Retina (tissue), 1 donor: ENCODE data around the gene RAB34.
"Not testable (repeated sequence)": the region's sequence is repeated elsewhere in the genome, so short reads cannot be mapped to it uniquely, and the experiment has no call there.

Experiments
- DNase-seq: peaks from one replicate; pipeline ENCODE4 v3.0.0-alpha.2; 2016

Gene RAB34

DNA sequence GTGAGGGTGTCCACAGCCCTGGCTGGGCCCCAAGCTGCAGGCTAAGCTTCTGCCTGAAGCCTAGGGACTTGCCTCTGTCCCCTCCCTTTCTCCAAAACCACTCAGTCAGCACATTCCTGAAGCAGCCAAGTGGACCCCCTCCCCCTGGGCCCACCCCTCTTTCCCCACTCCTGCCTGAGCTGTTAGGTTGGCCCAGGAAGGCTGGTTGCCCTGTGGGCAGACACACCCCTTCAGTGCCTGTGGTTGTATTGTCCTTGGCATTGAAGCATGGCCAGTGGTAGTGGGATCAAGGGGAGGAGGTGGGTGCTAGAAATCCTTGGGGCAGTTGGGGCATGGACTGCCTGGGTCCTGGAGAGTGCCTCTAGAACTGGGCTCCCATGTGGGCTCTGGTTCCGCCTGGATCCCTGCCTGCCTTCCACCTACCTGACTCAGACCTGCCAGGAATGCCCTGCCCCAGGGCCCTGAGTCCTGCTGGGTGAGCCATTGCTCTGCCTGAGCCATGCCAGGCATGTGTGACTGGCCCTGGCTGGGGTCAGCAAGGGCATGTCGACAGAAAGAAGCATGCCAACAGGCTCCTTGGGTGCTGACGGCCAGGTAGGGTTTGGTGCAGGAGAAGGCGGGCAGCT lies 28.2 kb upstream of the RAB34 start:
- DNase-seq: no peak

DNA sequence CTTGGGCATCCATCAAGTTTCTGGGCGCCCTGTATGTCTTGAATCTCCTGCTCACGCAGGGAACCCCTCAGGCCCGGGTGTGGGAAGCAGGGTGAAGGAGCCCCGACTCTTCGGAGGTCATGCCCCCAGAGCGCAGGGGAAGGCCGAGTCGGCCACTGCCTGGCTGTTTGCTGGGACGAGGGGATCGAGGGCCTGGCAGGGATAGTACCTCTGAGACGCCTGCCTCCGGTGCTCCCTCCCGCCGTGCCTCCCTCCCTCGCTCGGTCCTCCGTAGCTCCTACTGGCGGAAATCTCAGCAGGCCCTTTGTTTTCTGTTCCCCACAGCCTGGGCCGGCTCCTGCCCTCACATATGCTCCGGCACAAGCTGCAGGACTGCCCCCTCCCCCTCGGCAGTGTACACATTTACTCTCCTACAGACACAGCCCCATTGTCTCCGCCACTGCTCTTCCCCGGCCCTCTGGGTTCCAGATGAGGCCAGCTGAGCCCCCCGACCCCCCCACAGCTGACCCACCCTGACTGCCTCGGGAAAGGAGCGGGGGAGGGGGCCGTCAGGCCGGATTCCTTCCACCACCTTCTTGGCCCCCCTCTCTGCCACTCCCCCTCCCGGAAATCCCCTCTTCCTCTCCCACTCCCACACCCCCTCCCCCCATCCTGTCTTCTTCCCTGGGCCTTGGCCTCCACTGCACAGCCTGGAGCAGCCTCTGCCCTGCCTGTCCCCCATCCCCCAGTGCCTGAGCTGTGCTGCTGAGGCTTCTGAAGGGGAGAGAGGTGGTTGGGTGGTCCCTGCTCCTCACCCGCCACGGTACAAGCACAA lies 27.5 kb upstream of the RAB34 start:
- peak; percentile 83 for DNase-seq

DNA sequence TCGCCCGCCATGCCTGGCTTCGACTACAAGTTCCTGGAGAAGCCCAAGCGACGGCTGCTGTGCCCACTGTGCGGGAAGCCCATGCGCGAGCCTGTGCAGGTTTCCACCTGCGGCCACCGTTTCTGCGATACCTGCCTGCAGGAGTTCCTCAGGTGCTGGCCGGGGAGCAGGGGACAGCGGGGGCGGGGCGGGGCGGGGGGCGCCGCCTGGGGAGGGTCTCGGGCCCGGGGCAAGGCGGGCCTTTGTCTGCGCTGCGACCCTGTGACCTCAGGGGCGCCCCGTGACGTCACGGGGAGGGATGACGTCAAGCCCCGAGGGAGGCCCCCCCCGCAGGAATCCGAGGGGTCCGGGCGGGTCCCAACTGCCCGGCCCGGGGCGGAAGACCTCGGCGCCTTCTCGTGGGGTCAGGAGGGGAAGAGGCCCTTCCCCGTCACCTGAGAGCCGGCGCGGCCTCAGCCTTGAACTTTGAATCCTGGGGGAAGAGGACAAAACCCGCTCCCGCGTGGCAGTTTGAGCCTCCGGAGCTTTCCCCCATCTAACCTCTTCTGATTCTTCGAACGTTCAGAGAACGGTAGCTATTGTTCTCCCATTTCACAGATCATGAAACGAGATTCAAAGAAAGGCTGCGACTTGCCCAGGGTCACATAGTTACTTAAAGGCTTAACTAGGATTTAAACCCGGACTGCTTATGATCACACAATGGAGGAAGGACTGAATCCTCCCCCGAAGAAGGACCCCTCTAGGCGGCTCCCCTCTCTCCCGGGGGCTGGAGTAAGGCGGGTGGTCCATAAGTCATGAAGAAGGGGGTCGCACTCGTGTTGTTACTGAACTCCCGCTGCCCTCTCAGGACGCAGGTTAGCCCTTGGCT lies 26.7 kb upstream of the RAB34 start:
- peak; percentile 84 for DNase-seq

DNA sequence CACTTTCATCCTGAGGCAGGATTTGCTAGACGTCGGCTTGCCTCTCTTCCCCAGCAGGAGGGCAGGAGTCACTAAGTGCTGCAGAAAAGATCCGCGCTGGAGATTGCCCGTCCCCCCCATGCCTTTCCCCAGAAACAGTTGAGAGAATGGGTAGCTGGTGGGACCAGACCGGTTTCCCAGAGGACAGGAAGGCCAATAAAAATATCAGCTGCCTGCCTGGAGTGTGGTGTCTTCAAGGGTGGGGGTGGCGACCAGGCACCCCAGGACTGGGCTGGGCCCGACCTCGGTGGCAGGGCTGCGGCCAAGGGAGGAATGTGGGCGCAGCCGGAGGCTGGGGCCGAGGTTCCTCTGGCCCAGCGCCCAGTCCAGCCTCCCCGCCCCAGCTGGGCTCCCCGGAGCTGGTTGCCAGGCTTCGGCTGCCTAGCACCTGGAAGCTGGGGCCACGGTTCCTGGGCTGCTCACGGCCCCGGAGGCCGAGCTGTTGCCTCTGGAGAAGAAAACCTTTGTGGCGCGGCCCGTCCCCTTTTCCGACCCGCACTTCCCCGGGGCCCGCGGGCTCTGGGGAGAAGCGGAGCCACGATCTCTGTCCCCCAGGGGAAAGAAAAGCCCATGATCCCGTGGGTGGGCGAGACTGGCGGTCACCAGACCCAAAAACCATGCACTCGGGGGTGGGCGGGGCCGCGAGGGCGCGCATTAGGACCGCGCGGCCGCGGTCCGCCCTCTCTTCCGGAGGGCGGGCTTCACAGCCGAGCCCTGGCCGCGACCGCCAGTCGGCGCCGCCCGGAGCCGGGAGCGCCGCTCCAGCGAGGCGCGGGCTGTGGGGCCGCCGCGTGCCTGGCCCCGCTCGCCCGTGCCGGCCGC lies 25.8 kb upstream of the RAB34 start, which contains the start of gene TRAF4:
TRAF4 (plus strand) TSS at position 769 of the 861 bp plus-strand sequence. CDS start 102 bp downstream, outside the sequence.
- peak; percentile 94 for DNase-seq

DNA sequence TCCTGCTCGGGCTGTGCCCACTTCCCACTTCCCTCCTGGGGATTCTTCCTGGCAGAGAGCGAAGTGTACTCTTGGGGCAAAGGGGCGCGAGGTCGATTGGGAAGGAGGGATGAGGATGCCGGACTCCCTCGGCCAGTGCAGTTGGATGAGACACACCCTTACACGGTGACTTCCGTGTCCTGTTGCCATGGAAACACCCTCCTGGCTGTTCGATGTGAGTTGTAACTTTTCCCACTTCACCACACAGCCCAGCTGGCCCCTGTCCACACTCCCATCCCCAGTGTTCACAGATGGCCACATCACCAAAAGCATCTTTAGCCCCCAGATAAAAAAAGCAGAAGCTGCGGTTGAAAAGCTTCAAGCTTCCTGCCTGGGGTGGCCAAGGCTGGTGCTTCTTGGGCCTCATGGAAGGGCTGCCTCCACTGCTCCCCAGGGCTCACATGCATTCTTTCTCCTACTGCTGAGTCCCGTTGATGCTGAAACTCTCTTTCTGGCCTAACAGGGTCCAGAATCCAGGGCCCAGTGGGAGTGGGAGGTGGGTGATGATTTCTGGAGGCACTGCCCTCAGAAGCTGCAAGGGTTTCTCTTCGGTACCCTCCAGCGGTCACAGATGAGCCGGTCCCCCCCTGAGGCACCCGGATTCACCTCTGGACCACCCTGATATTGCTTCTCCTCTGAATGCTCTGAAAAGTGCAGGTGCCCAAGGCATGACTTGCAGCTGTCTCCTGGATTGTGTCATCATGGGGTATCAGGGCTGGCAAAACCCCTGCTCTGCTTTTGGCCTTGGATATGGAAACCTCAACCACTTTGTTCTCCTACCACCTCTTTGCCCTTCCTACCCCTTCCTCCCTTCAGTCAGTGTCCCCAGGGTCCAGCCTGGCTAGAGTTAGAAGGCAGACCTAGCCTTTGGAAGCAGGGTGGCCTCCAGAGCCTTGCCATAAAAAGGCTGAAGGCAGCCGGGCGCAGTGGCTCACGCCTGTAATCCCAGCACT lies 24.0 kb upstream of the RAB34 start:
- DNase-seq: no peak

DNA sequence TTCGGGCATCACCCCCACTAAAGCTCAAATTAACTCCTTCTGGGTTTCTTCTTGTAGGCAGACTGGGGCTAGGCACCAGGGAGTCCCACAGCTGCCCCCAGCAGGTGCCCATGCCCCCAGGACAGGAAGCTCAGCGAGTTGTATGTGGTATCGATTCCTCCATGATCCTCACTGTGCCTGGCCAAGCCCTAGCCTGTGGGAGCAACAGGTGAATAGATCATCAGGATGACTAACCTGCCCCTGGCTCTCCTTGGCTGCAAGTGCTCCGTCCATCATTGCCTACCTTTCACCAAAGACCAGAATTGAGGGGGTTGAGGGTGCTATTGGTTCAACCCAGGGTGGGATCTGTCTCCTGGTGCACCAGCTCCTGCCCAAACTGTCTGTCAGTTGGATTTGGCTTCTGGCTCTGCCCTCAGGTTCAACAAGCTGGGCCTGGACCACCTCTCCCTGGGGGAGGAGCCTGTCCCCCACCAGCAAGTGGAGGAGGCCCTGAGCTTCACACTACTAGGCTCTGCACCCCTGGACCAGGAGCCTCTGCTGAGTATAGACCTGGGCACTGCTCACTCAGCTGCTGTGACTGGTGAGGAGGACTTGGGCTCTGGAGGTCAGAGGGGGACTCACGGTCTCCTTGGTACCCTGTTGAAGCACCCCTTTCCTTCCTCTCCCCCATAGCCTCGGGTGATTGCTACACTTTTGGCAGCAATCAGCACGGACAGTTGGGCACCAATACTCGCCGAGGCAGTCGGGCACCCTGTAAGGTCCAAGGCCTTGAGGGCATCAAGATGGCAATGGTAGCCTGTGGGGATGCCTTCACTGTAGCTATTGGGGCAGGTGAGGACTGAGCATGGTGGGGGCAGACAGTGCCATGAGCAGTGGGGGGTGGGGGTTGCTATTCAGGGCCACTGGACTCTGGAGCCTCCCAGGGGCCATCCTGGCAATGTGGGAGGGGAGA lies 23.0 kb upstream of the RAB34 start:
- no peak for DNase-seq

DNA sequence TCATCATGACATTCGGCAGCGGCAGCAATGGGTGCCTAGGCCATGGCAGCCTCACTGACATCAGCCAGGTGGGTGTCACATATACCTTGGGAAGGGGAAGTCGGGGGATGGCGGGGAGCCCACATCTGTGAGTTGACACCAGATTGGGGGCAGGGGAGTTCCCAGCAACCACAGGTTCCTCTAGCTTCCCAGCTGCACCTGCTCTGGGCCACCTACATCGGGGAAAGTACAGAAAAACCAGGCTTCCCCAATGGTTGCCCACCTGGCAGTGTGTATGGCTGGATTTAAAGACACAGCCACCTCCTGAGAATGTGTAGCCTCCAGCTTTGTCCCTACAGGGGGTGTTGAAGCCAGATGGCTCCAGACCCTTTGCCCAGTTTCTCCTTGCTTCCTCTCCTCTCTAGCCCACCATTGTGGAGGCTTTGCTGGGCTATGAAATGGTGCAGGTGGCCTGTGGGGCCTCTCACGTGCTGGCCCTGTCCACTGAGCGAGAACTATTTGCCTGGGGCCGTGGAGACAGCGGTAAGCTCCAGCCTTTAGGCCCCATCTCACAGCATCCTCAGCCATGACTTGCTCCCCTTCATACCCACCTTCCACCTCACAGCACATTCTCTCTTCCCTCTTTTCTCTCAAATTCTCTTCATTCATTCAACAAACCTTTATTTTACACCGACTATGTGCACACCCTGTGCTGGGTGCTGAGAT lies 21.2 kb upstream of the RAB34 start:
- no peak for DNase-seq

DNA sequence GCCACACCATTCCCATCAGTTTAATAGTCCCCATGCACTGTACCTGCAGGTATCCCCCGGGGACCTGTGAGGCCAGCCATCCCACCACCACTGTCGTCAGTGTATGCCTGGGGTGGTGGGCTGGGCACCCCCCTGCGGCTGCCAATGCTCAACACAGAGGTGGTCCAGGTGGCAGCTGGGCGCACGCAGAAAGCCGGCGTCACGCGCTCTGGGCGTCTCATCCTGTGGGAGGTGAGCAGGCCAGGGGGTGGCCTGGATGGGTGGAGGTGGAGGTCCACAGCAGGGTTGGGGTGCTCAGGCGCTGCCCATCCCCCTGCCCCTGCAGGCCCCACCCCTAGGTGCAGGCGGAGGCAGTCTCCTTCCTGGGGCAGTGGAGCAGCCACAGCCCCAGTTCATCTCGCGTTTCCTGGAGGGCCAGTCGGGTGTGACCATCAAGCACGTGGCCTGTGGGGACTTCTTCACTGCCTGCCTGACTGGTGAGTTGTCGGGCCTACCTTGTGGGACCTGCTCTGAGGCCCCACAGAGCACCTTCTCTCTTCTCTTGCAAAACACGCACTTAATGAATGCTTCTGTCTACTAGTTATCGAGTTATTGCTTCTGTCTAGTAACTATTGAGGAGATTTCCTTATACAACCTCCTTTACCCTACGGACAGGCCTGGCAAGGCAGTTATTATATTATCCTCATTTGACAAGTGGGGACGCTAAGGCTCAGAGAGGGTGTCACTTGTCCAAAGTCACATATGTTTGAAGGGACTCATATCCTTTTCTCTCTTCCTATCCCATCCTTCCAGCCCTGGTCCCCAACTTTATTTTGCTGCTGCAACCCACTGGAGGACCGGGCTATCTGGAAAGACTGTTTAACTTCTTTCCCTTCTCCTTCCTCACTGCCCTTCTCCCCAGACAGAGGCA lies 20.4 kb upstream of the RAB34 start:
- no peak for DNase-seq

DNA sequence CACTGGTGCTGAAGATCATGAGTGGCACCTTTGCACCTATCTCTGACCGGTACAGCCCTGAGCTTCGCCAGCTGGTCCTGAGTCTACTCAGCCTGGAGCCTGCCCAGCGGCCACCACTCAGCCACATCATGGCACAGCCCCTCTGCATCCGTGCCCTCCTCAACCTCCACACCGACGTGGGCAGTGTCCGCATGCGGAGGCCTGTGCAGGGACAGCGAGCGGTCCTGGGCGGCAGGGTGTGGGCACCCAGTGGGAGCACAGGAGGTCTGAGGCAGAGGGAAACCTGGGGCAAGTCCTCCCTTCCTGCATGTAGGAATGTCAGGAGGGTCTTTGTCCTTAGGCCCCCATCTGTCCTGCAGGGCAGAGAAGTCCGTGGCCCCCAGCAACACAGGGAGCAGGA lies 19.6 kb upstream of the RAB34 start:
- no peak for DNase-seq

DNA sequence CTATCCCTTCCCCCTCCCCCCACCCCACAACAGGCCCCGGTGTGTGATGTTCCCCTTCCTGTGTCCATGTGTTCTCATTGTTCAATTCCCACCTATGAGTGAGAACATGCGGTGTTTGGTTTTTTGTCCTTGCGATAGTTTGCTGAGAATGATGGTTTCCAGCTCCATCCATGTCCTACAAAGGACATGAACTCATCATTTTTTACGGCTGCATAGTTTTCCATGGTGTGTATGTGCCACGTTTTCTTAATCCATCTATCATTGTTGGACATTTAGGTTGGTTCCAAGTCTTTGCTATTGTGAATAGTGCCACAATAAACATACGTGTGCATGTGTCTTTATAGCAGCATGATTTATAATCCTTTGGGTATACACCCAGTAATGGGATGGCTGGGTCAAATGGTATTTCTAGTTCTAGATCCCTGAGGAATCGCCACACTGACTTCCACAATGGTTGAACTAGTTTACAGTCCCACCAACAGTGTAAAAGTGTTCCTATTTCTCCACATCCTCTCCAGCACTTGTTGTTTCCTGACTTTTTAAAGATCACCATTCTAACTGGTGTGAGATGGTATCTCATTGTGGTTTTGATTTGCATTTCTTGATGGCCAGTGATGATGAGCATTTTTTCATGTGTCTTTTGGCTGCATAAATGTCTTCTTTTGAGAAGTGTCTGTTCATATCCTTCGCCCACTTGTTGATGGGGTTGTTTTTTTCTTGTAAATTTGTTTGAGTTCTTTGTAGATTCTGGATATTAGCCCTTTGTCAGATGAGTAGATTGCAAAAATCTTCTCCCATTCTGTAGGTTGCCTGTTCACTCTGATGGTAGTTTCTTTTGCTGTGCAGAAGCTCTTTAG lies 18.5 kb upstream of the RAB34 start:
- not testable (repeated sequence) for DNase-seq

DNA sequence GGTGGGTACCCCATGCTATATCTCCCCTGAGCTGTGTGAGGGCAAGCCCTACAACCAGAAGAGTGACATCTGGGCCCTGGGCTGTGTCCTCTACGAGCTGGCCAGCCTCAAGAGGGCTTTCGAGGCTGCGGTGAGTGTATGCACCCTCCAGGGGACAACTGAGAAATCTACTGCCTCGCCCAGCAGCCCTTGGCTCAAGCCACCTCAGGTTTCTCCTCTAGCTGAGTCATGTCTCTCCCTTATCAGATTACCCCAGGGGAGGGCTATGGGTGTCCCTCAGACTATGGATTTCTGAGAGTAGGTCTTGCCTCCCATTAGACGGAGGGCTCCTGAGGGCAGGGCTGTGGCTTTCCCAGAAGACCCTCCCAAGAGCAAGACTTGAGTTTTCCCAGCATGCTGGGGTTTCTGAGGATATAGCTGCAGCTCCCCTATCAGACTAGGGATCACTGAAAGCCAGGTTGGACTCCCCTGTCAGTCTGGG lies 17.6 kb upstream of the RAB34 start:
- no peak for DNase-seq

DNA sequence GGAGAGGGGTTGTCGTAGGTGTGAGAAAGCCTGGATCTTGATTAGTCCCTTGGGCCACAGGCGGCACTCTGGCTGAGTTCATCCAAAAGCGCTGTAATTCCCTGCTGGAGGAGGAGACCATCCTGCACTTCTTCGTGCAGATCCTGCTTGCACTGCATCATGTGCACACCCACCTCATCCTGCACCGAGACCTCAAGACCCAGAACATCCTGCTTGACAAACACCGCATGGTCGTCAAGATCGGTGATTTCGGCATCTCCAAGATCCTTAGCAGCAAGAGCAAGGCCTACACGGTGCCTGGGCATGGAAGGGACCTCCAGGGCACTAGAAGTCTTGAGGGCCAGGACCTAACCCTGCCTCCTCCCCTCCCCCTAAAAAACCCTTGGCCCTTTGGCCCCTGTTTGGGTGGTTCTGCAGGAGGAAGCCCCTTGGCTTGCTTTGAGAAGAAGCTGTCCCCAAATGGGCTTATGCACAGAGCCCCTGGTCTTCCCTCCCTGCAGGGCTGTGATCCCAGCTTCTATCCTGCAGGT lies 17.1 kb upstream of the RAB34 start:
- DNase-seq: no peak

DNA sequence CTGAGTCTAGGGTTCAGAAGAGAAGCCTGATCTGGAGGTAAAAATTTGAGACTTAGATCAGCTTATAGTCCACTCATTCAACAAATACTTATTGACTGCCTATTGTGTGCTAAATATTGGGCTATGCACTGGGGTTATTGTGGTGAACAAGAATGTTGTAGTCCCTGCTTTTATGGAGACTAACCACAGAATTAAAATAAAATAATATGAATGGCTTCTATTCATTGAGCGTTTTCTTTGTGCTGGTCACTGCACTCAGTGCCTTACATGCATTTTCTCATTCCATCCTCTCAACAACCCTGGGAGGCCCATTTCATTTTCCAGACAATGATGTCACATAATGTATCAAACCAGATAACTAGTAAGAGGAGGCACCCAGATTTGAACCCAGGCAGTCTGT lies 15.7 kb upstream of the RAB34 start:
- DNase-seq: no peak

DNA sequence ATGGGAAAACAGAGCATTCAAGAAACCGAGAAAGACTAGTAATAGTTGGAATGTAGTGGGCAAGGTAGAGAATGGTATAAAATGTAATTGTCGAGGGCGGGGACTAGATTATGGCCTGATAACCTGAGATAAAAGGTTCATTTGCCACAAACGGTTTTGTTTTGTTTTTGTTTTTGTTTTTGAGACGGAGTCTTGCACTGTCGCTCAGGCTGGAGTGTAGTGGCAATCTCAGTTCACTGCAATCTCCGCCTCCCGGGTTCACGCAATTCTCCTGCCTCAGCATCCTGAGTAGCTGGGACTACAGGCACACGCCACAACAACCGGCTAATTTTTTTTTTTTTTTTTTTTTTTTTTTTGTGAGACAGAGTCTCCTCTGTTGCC lies 12.3 kb upstream of the RAB34 start:
- no peak for DNase-seq

DNA sequence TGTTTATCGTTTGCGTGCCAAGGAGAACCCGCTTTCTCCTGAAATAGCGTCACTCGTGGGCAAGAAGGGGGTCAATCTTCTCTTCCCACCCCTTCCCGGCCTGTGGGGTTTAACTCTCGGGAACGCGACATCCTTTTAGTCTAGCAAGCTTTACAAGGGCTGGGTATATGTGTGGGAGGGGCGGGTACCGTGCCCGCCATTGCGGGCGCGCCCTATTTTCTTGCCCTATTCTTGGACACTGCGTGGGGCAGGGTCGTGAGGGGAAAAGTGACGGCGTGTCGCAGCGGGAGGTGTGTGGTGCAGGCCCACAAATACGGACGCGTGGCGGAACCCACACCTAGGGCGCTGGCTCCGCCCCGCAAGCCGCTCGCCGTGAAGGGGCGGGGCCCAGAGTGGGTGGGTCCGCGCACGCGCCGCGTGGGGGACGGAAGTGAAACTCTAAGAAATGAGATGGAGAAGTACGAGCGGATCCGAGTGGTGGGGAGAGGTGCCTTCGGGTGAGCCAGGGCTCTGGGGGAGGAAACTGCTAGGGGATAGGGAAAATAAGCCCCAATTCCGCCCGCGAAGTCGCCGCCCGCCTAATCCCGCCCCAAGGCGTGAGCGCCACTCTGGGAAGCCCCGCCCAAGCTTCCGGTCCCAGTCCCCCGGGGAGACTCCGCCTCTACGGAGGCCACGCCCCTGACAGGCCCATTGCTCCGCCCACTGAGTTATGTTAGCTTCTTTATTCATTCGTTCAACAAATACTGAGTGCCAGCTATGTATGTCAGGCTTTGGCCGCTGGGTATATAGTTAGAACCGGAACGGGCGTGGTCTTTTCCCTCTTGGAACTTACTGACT lies 10.9 kb upstream of the RAB34 start, which contains the start of gene NEK8:
NEK8 (plus strand) TSS at position 425 of the 837 bp plus-strand sequence; CDS start at position 451, 26 bp downstream.
- peak; percentile 97 for DNase-seq
